ENCODE data around the gene SYCE3. TPM values are rescaled to one million over a fixed set of nuclear protein-coding genes. Genes with fewer than 3 reads are reported as not detected.

The SYCE3 gene
- total and polyA plus RNA-seq, 7 donors: not detected

DNA sequence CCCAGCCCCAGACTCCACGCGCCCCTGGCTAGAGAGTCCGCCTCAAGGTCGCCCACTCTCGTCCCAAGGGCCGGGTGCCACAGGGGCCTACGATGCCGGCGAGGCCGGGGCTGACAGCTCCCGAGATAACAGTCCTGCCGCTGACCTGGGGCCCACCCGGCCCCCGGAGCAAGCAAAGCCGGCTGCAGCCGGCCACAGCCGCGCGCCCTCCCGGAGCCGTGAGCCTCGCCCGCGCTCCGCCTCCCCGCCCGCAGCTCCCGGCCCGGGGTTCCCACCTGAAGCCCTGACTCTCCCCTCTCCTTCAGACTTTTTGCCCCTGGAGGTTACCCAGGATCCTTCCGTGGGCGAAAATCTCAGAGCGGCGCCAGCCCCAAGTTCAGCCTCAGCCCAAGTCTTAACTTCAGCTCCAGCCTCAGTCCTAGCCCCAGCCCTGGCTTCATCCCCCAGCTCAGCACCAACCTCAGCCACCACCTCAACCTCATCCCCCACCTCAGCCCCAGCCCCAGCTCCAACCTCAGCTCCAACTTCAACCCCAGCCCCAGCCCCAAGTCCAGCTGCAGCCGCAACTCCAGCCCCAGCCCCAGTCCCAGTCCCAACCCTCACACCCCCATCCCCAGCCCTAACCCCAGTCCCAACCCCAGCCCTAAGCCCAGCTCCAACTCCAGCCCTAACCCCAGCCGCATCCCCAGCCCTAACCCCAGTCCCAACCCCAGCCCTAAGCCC lies 15.3 kb downstream of the SYCE3 start:
- no peak for ATAC-seq
- Histone ChIP-seq H3K9me3 (no peaks in the 10 kb centered on the region), H3K4me3 (no peak overlapping the region), H3K27me3 (ENCODE audit: insufficient read depth in 3 of 3, low read length in 2 of 3) (peaks cover 0 to 62% (median 32%) of the 10 kb centered on the region in 3 donors), H3K4me1 (no peaks in the 10 kb centered on the region), H3K27ac (no peak overlapping the region), H3K36me3 (ENCODE audit: insufficient read depth in 1 of 2, low read depth in 1 of 2) (no peaks in the 10 kb centered on the region)
- intact Hi-C loops (cut with DNase I): no loop called here
- WGBS, 3 donors: 17 to 23% (median 18%) methylated on average over 25 to 35 of the region's 35 CpGs
- peak in 1 of 2 donors; percentile 49 for DNase-seq
- no peak for TF ChIP-seq CTCF (IDR thresholded peaks at IDR 0.05)

- Histone ChIP-seq H3K27me3 (ENCODE audit: insufficient read depth in 3 of 3, low read length in 2 of 3) (peaks cover 0 to 58% (median 32%) of the 10 kb centered on the region in 3 donors), H3K4me3 (no peak overlapping the region), H3K4me1 (no peaks in the 10 kb centered on the region), H3K27ac (no peak overlapping the region), H3K36me3 (ENCODE audit: insufficient read depth in 1 of 2, low read depth in 1 of 2) (no peaks in the 10 kb centered on the region), H3K9me3 (no peaks in the 10 kb centered on the region)
- DNase-seq (peak in 1 of 2 donors; percentile 36), ATAC-seq (no peak)
- 41 to 70% (median 52%) methylated on average over 45 to 78 of the region's 78 CpGs for WGBS, 3 donors
- intact Hi-C loops (cut with DNase I): no loop called here
- TF ChIP-seq CTCF (IDR thresholded peaks at IDR 0.05): no peak
Measured at GRCh38 chr22:50546326-50547262, 16.1 kb downstream of the SYCE3 start.

DNA sequence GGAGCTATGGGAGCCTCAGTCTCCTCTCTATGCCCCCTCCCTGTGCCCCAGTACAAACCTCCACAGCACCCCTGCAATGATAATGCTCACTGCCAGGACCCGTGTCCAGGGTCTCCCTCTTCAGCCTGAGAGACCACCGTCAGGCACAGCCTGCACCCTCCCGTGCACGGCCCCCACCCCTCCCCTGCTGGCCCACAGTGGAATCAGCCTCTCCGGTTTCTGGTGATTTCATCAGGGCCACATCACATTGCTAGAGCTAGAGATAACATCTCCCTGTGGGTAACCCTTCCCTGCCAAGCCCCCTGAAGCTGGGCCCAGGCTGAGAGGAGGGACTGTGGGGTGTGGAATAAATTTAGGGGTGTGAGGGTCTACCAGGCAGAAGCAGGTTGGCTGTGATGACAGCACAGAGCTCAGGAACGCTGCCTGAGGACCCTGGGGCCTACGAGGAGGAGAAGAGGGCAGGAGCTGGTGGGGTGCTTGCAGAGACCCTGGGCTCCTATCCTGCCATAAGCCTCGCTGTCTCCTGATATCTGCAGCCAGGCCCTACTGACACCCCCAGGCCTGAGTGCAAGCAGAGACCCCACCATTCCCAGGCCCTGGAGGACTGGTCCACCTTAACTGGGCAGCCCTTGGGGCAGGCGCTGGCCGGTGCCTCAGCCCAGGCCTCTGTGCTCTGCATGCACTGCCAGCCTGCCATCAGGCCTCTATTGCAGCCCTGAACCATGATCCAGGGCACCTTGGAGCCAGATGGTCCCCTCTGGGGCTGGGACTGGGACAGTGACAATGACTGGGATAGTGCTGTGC lies 17.0 kb downstream of the SYCE3 start, which contains the start of gene KLHDC7B:
KLHDC7B (plus strand) TSS at position 378 of the 804 bp plus-strand sequence; CDS start at position 723, 345 bp downstream.
- Histone ChIP-seq H3K4me3 (no peak within 1 kb of the TSS), H3K4me1 (no peaks in the 10 kb centered on the region), H3K36me3 (ENCODE audit: insufficient read depth in 1 of 2, low read depth in 1 of 2) (no peaks in the 10 kb centered on the region), H3K9me3 (no peaks in the 10 kb centered on the region), H3K27ac (no peak within 1 kb of the TSS), H3K27me3 (ENCODE audit: insufficient read depth in 3 of 3, low read length in 2 of 3) (peaks cover 0 to 59% (median 32%) of the 10 kb centered on the region in 3 donors)
- DNase-seq (peak in 1 of 2 donors; percentile 46), ATAC-seq (no peak)
- TF ChIP-seq CTCF (IDR thresholded peaks at IDR 0.05): no peak
- 62 to 77% (median 67%) methylated on average over 8 to 10 of the region's 10 CpGs for WGBS, 3 donors
- intact Hi-C loops (cut with DNase I): no loop called here

GRCh38 chr22:50544746-50545253 lies 17.9 kb downstream of the SYCE3 start:
- H3K4me3 ChIP-seq: no peak overlapping the region
- intact Hi-C loops (cut with DNase I): no loop called here
- H3K9me3 ChIP-seq: no peaks in the 10 kb centered on the region
- DNase-seq (peak in 1 of 2 donors; percentile 52), ATAC-seq (peak in 1 of 4 donors; percentile 4)
- WGBS, 3 donors: 71 to 79% (median 77%) methylated on average over 5 of the region's 5 CpGs
- H3K27ac ChIP-seq: no peak overlapping the region
- peaks cover 0 to 58% (median 31%) of the 10 kb centered on the region in 3 donors for H3K27me3 ChIP-seq (ENCODE audit: insufficient read depth in 3 of 3, low read length in 2 of 3)
- TF ChIP-seq CTCF (IDR thresholded peaks at IDR 0.05): no peak
- no peaks in the 10 kb centered on the region for H3K36me3 ChIP-seq (ENCODE audit: insufficient read depth in 1 of 2, low read depth in 1 of 2)
- no peaks in the 10 kb centered on the region for H3K4me1 ChIP-seq

All from psoas muscle (tissue), 8 donors.